A673 (cell line): ENCODE measurements around the gene HCFC2.

ENCODE experiments used
- EZH2 ChIP-seq: fragments of 200-600 bp; sonication (generic); IDR thresholded peaks from 2 replicates; pipeline ENCODE4 v1.6.1; 2017; ENCODE audit warnings: borderline replicate concordance, low read depth, mild to moderate bottlenecking, mixed read lengths, antibody characterized with exemption, low read length; ENCODE audit not compliant: poor library complexity, severe bottlenecking
- TF ChIP-seq, protein P1 (sequence below): fragments of 300-800, 200-600 bp; sonication (generic); conservative IDR thresholded peaks from 2 replicates; pipeline ENCODE4 v1.5.1; 2017; ENCODE audit warnings: low read depth, mild to moderate bottlenecking, antibody characterized with exemption, low read length, moderate library complexity, mixed read lengths

DNA sequence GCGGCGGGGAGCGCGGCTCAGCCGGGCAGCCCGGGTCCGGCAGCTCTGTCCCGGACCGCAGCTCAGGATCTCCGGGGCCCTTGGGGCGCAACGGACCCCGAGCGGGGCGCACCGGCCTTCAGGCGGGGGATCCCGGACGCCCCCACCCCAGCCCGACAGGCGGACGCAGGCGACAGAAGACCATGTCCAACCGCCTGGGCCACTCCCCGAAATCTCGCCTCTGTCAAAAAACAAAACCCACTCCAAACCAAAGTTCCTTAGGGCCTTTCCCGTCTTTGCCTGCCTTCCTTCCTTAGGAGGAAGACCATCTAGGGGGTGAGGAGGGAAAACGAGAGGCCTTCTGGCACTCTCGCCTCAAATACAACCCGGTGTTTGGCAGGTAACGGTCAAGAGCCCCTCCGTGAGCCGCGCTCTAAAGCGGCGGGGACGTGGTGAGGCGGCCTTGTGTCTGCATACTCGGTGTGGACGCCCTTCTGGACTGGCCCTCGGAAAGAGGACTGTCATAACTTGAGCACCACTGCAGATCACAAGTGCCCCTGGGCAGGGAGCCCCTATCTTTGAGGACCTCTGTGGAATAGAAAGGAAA lies 604 bp downstream of the HCFC2 start:
- TF ChIP-seq, protein P1, sequence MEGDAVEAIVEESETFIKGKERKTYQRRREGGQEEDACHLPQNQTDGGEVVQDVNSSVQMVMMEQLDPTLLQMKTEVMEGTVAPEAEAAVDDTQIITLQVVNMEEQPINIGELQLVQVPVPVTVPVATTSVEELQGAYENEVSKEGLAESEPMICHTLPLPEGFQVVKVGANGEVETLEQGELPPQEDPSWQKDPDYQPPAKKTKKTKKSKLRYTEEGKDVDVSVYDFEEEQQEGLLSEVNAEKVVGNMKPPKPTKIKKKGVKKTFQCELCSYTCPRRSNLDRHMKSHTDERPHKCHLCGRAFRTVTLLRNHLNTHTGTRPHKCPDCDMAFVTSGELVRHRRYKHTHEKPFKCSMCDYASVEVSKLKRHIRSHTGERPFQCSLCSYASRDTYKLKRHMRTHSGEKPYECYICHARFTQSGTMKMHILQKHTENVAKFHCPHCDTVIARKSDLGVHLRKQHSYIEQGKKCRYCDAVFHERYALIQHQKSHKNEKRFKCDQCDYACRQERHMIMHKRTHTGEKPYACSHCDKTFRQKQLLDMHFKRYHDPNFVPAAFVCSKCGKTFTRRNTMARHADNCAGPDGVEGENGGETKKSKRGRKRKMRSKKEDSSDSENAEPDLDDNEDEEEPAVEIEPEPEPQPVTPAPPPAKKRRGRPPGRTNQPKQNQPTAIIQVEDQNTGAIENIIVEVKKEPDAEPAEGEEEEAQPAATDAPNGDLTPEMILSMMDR: no peak
- no peak for TF ChIP-seq EZH2
